Panc1 (cell line): Measurements from ENCODE around the gene ZMYM5. TPM values are rescaled to one million over a fixed set of nuclear protein-coding genes. Genes with fewer than 3 reads are reported as not detected.

ENCODE experiments used
- ATAC-seq: fragments of 200-7000 bp; cut with Tn5 transposase; 2 replicates; pipeline ENCODE4 v1.9.1; 2020; ENCODE audit warnings: mild to moderate bottlenecking, moderate library complexity
- BruUV-seq: library from RNA; stranded (reverse); fragments of 400-500 nt; replicated peaks from 2 replicates; lab custom pipeline; 2021; lab: Mats Ljungman, UMichigan
- CTCF ChIA-PET: fragments of 300-600 bp; sonication (Branson Sonifier 250); formaldehyde crosslinking; loops from one replicate; lab custom pipeline; 2022; ENCODE audit warnings: antibody characterized with exemption; lab: Charles Lee
- POLR2A ChIA-PET: fragments of 300-600 bp; sonication (Branson Sonifier 250); formaldehyde crosslinking; loops from one replicate; lab custom pipeline; 2022; ENCODE audit warnings: antibody characterized with exemption; lab: Charles Lee
- DNase-seq: peaks from one replicate; pipeline ENCODE4 v3.0.0-alpha.2; 2010; ENCODE audit warnings: low read depth, low spot score
- H3K27ac ChIP-seq: 2 replicates; pipeline ENCODE4 v1.5.1; 2011; ENCODE audit warnings: mild to moderate bottlenecking, low read length, inconsistent platforms
- H3K27me3 ChIP-seq: fragments of 200-500 bp; sonication (Bioruptor generic); 2 replicates; pipeline ENCODE4 v1.6.0; 2014; ENCODE audit warnings: low read length, inconsistent platforms; ENCODE audit not compliant: control insufficient read depth, insufficient read depth
- H3K36me3 ChIP-seq: fragments of 200-500 bp; sonication (Bioruptor generic); 2 replicates; pipeline ENCODE4 v1.5.1; 2014; ENCODE audit warnings: inconsistent platforms, mild to moderate bottlenecking, low read length, moderate library complexity; ENCODE audit not compliant: control insufficient read depth, insufficient read depth
- H3K4me1 ChIP-seq: 2 replicates; pipeline ENCODE4 v1.5.1; 2011; ENCODE audit warnings: inconsistent platforms, mild to moderate bottlenecking, low read length, moderate library complexity; ENCODE audit not compliant: control insufficient read depth, insufficient read depth
- H3K4me3 ChIP-seq, 2 experiments: 2 replicates each; pipeline ENCODE4 v1.5.1; 2011 to 2012; ENCODE audit warnings: low read depth in 2 of 2, low read length in 2 of 2, mild to moderate bottlenecking in 2 of 2, inconsistent platforms in 1 of 2, moderate library complexity in 1 of 2
- H3K9me3 ChIP-seq: fragments of 200-500 bp; sonication (Bioruptor generic); 2 replicates; pipeline ENCODE4 v1.5.1; 2014; ENCODE audit warnings: low read depth, mild to moderate bottlenecking, inconsistent platforms, low read length, moderate library complexity; ENCODE audit not compliant: control insufficient read depth, insufficient read depth
- POLR2AphosphoS5 ChIP-seq: IDR thresholded peaks from 2 replicates; pipeline ENCODE4 v1.6.1; 2012; ENCODE audit warnings: mild to moderate bottlenecking, low read depth, low read length, moderate library complexity
- SIN3A ChIP-seq: IDR thresholded peaks from 2 replicates; pipeline ENCODE4 v1.6.1; 2012; ENCODE audit warnings: low read depth, mild to moderate bottlenecking, low read length, moderate library complexity, borderline replicate concordance; ENCODE audit not compliant: insufficient read depth
- TCF7L2 ChIP-seq: IDR thresholded peaks from 2 replicates; pipeline ENCODE4 v1.6.1; 2011; ENCODE audit warnings: mild to moderate bottlenecking, low read depth, low read length, inconsistent platforms
- in situ Hi-C: cut with HindIII; loops from 2 replicates; pipeline ENCODE4 v1.10.0; 2016; ENCODE audit warnings: low sequenced_read_pairs, low pct_unique_long_range_greater_than_20kb
- intact Hi-C: fragments of 100-400 bp; cut with micrococcal nuclease; formaldehyde crosslinking; loops from one replicate; pipeline ENCODE4 v1.10.0; 2022; ENCODE audit not compliant: unreplicated experiment
- total RNA-seq: library from RNA; stranded (reverse); gene quantifications from one replicate; pipeline ENCODE4 v1.2.1, GENCODE V29; 2021; ENCODE audit not compliant: unreplicated experiment
- TF ChIP-seq, protein P1 (sequence below): fragments of 450-650 bp; IDR thresholded peaks from 2 replicates; pipeline ENCODE4 v1.5.1; 2017; ENCODE audit warnings: mild to moderate bottlenecking
- TF ChIP-seq, protein P2 (sequence below), 2 experiments: IDR thresholded peaks; 2 replicates each; pipeline ENCODE4 v1.6.1; 2011 to 2012; ENCODE audit warnings: low read depth in 2 of 2, control low read depth in 1 of 2, low read length in 1 of 2, mild to moderate bottlenecking in 1 of 2, moderate library complexity in 1 of 2; ENCODE audit not compliant: insufficient read depth in 1 of 2

The ZMYM5 gene
- total RNA-seq, 1 experiment from 2014 or later: 11.8 TPM

DNA sequence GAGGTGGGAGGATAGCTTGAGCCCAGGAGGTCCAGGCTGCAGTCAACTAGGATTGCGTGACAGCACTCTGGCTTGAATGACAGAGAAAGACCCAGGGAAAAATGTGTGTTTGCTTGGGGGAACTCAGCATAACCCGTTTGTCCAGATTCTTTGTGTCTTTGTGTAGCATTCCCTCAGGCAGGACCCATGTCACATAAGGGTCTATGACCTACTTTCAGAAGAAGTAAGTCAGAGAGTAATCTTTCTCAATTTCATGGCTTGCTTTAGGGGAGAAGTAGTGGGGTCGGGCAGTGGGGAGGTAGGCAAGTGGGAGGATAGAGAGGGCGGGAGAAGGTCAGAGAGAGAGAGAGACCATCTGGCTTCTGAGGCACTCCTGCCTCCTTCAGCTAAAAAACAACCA lies 68.8 kb downstream of the ZMYM5 start:
- no peak for TF ChIP-seq TCF7L2
- TF ChIP-seq, protein P1, sequence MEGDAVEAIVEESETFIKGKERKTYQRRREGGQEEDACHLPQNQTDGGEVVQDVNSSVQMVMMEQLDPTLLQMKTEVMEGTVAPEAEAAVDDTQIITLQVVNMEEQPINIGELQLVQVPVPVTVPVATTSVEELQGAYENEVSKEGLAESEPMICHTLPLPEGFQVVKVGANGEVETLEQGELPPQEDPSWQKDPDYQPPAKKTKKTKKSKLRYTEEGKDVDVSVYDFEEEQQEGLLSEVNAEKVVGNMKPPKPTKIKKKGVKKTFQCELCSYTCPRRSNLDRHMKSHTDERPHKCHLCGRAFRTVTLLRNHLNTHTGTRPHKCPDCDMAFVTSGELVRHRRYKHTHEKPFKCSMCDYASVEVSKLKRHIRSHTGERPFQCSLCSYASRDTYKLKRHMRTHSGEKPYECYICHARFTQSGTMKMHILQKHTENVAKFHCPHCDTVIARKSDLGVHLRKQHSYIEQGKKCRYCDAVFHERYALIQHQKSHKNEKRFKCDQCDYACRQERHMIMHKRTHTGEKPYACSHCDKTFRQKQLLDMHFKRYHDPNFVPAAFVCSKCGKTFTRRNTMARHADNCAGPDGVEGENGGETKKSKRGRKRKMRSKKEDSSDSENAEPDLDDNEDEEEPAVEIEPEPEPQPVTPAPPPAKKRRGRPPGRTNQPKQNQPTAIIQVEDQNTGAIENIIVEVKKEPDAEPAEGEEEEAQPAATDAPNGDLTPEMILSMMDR: no peak
- TF ChIP-seq, protein P2, sequence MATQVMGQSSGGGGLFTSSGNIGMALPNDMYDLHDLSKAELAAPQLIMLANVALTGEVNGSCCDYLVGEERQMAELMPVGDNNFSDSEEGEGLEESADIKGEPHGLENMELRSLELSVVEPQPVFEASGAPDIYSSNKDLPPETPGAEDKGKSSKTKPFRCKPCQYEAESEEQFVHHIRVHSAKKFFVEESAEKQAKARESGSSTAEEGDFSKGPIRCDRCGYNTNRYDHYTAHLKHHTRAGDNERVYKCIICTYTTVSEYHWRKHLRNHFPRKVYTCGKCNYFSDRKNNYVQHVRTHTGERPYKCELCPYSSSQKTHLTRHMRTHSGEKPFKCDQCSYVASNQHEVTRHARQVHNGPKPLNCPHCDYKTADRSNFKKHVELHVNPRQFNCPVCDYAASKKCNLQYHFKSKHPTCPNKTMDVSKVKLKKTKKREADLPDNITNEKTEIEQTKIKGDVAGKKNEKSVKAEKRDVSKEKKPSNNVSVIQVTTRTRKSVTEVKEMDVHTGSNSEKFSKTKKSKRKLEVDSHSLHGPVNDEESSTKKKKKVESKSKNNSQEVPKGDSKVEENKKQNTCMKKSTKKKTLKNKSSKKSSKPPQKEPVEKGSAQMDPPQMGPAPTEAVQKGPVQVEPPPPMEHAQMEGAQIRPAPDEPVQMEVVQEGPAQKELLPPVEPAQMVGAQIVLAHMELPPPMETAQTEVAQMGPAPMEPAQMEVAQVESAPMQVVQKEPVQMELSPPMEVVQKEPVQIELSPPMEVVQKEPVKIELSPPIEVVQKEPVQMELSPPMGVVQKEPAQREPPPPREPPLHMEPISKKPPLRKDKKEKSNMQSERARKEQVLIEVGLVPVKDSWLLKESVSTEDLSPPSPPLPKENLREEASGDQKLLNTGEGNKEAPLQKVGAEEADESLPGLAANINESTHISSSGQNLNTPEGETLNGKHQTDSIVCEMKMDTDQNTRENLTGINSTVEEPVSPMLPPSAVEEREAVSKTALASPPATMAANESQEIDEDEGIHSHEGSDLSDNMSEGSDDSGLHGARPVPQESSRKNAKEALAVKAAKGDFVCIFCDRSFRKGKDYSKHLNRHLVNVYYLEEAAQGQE (IDR thresholded peaks at IDR 0.05; ENCODE audit: insufficient read depth in 1 of 2, low read depth in 2 of 2, low read length in 1 of 2): no peak
- TF ChIP-seq POLR2AphosphoS5: no peak
- no peak for TF ChIP-seq SIN3A
- Histone ChIP-seq H3K27ac (no peak overlapping the region), H3K4me3 (no peak overlapping the region), H3K36me3 (no peaks in the 10 kb centered on the region), H3K4me1 (no peaks in the 10 kb centered on the region), H3K9me3 (no peaks in the 10 kb centered on the region), H3K27me3 (no peaks in the 10 kb centered on the region)
- intact Hi-C loops: no loop called here
- DNase-seq: no peak
- ATAC-seq: no peak
- no TSS peak for BruUV-seq
- POLR2A ChIA-PET: no interaction called here
- in situ Hi-C loops: no loop called here
- CTCF ChIA-PET: no interaction called here

DNA sequence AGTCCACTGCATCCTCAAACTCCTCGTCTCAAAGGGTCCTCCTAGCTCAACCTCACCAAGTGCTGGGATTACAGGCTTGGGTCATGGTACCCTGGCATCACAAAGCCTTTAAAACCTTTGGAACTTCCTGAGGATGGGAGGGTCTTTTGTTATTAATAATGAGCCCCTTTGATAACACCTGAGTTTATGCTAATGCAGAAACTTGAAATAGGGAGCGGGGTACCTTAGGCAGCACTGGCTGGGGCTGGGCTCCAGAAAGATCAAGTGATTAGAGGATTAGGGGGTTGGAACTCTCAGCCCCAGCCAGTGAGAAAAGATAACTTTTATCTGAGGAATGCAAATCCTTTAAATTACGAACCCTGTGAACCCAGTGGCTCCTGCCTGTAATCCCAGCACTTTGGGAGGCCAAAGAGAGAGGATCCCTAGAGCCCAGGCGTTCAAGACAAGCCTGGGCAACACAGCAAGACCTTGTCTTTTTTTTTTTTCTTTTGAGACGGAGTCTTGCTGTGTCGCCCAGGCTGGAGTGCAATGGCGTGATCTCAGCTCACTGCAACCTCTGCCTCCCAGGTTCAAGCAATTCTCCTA lies 71.4 kb downstream of the ZMYM5 start:
- H3K4me3 ChIP-seq: no peak overlapping the region
- POLR2A ChIA-PET: no interaction called here
- H3K4me1 ChIP-seq: no peaks in the 10 kb centered on the region
- TF ChIP-seq, protein P2 (IDR thresholded peaks at IDR 0.05; ENCODE audit: insufficient read depth in 1 of 2, low read depth in 2 of 2, low read length in 1 of 2): no peak
- TF ChIP-seq SIN3A: no peak
- no peak for TF ChIP-seq POLR2AphosphoS5
- no peak for TF ChIP-seq TCF7L2
- TF ChIP-seq, protein P1: no peak
- no peaks in the 10 kb centered on the region for H3K9me3 ChIP-seq
- ATAC-seq (no peak), DNase-seq (no peak)
- H3K27me3 ChIP-seq: no peaks in the 10 kb centered on the region
- H3K27ac ChIP-seq: no peak overlapping the region
- no TSS peak for BruUV-seq
- H3K36me3 ChIP-seq: no peaks in the 10 kb centered on the region
- CTCF ChIA-PET: no interaction called here
- in situ Hi-C loops: no loop called here
- intact Hi-C loops: no loop called here
